Brain microvascular endothelial cell (primary cell): ENCODE data around the gene LRCOL1.

Source experiments
- DNase-seq: peaks from one replicate; pipeline ENCODE4 v3.0.0-alpha.2; 2020
- H3K27ac ChIP-seq: fragments of 250-450 bp; sonication (Bioruptor Pico); 2 replicates; pipeline ENCODE4 v1.5.1; 2020; ENCODE audit warnings: mild to moderate bottlenecking, moderate library complexity
- H3K27me3 ChIP-seq: fragments of 250-450 bp; sonication (Bioruptor Pico); replicated peaks from 2 replicates; pipeline ENCODE4 v1.5.1; 2020; ENCODE audit warnings: mild to moderate bottlenecking
- H3K36me3 ChIP-seq: fragments of 250-450 bp; sonication (Bioruptor Pico); replicated peaks from 2 replicates; pipeline ENCODE4 v1.5.1; 2020; ENCODE audit warnings: mild to moderate bottlenecking
- H3K4me3 ChIP-seq: 2 replicates; pipeline ENCODE4 v1.5.1; 2011; ENCODE audit warnings: low read depth, mild to moderate bottlenecking, control low read depth, low read length, moderate library complexity
- CTCF ChIP-seq: IDR thresholded peaks from 2 replicates; pipeline ENCODE4 v1.5.1; 2011; ENCODE audit warnings: low read depth, mild to moderate bottlenecking, moderate library complexity, low read length, control low read depth, inconsistent platforms; ENCODE audit errors: missing control alignments
- in situ Hi-C: cut with HindIII; loops from 2 replicates; pipeline ENCODE4 v1.10.0; 2017; ENCODE audit warnings: low sequenced_read_pairs, low pct_ligation_motif_present

The LRCOL1 gene

GRCh38 chr12:132568826-132569480, 41.4 kb downstream of the LRCOL1 start:
- no peak for TF ChIP-seq CTCF
- in situ Hi-C loops: no loop called here
- H3K27ac ChIP-seq: no peak overlapping the region
- H3K27me3 ChIP-seq: no peaks in the 10 kb centered on the region
- no peak overlapping the region for H3K4me3 ChIP-seq
- peaks cover 7% of the 10 kb centered on the region for H3K36me3 ChIP-seq
- no peak for DNase-seq

- Histone ChIP-seq H3K36me3 (peaks cover 7% of the 10 kb centered on the region), H3K27me3 (no peaks in the 10 kb centered on the region), H3K27ac (no peak overlapping the region), H3K4me3 (no peak overlapping the region)
- TF ChIP-seq CTCF: no peak
- DNase-seq: no peak
- in situ Hi-C loops: no loop called here
Observed at GRCh38 chr12:132568301-132568700, 42.1 kb downstream of the LRCOL1 start.

GRCh38 chr12:132566516-132567131, 43.8 kb downstream of the LRCOL1 start:
- no peak for DNase-seq
- Histone ChIP-seq H3K36me3 (peaks cover 3% of the 10 kb centered on the region), H3K27me3 (no peaks in the 10 kb centered on the region), H3K27ac (no peak overlapping the region), H3K4me3 (no peak overlapping the region)
- no peak for TF ChIP-seq CTCF
- in situ Hi-C loops: no loop called here

DNA sequence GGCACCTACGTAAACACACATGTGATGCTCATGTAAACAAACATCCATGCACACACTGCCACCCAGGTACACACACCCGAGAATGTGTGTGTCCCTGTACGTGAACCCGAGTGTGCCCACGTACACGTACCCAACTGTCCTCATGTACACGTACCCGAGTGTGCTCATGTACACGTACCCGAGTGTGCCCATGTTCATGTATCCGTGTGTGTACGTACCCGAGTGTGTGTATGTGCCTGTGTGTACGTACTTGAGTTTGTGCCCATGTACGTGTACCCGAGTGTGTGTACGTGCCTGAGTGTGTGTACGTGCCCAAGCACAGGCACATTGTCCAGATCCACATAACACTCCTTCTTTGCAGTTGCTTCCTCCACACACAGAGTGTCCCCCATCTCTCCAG, 45.0 kb downstream of the LRCOL1 start:
- H3K27me3 ChIP-seq: no peaks in the 10 kb centered on the region
- no peaks in the 10 kb centered on the region for H3K36me3 ChIP-seq
- DNase-seq: no peak
- TF ChIP-seq CTCF: no peak
- in situ Hi-C loops: no loop called here
- H3K4me3 ChIP-seq: no peak overlapping the region
- H3K27ac ChIP-seq: no peak overlapping the region

DNA sequence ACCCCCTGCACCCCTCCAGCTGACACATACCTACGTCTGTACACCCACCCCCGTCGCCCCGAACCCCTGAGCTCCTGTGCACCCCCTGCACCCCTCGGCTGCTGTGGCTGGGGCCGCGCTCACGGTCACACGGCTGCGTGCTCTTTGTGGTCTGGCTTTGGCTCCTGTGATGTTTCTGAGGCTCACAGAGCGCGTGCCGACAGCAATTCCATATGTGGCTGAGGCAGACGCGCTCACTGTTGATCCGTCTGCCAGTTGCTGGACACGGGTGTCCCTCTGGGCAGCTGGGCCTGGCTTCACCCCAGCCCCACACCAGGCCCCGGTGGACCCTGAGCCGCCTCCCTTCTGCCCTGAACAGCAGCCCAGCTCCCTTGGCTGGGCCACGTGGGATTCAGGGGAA, 46.5 kb downstream of the LRCOL1 start:
- no peak overlapping the region for H3K4me3 ChIP-seq
- DNase-seq: no peak
- H3K27ac ChIP-seq: no peak overlapping the region
- no peak for TF ChIP-seq CTCF
- in situ Hi-C loops: no loop called here
- no peaks in the 10 kb centered on the region for H3K27me3 ChIP-seq
- H3K36me3 ChIP-seq: no peaks in the 10 kb centered on the region
